LNCAP (cell line): ENCODE measurements around the gene RNPS1.

Experiments
- CTCF ChIP-seq: fragments of 450-650 bp; IDR thresholded peaks from 2 replicates; pipeline ENCODE4 v1.5.1; 2017; ENCODE audit warnings: mild to moderate bottlenecking

RNPS1 gene

GRCh38 chr16:2273484-2273883 is 5.6 kb upstream of the RNPS1 start:
- TF ChIP-seq CTCF: no peak

GRCh38 chr16:2271848-2272461 is 4.0 kb upstream of the RNPS1 start:
- TF ChIP-seq CTCF: no peak

GRCh38 chr16:2270588-2271470 is 2.9 kb upstream of the RNPS1 start:
- no peak for TF ChIP-seq CTCF

GRCh38 chr16:2270070-2270462 is 2.1 kb upstream of the RNPS1 start:
- TF ChIP-seq CTCF: no peak

GRCh38 chr16:2260250-2260649 is 7.7 kb downstream of the RNPS1 start:
- no peak for TF ChIP-seq CTCF

GRCh38 chr16:2257726-2258125 is 10.2 kb downstream of the RNPS1 start:
- TF ChIP-seq CTCF: no peak

GRCh38 chr16:2256531-2257140 is 11.3 kb downstream of the RNPS1 start:
- no peak for TF ChIP-seq CTCF
